ENCODE measurements around the gene MB.

MB gene

GRCh38 chr22:35572556-35572955, 44.6 kb downstream of the MB start:
- no peak for DNase-seq (ENCODE audit: low spot score)

- no peak for DNase-seq (ENCODE audit: low spot score)
These were observed 46.4 kb downstream of the MB start for GRCh38 chr22:35570686-35571194.

- no peak for DNase-seq (ENCODE audit: low spot score)
These were observed 47.2 kb downstream of the MB start for GRCh38 chr22:35569916-35570315.

GRCh38 chr22:35568751-35569739, 48.1 kb downstream of the MB start:
- no peak for DNase-seq (ENCODE audit: low spot score)

- DNase-seq (ENCODE audit: low spot score): no peak
These were observed 49.6 kb downstream of the MB start for GRCh38 chr22:35567351-35568141.

GRCh38 chr22:35564975-35565867, 51.9 kb downstream of the MB start:
- no peak for DNase-seq (ENCODE audit: low spot score)

- DNase-seq (ENCODE audit: low spot score): no peak
These were observed 53.9 kb downstream of the MB start for GRCh38 chr22:35563211-35563610.

- no peak for DNase-seq (ENCODE audit: low spot score)
These were observed 55.2 kb downstream of the MB start for GRCh38 chr22:35561796-35562526.

GRCh38 chr22:35560824-35561223, 56.3 kb downstream of the MB start:
- DNase-seq (ENCODE audit: low spot score): no peak

GRCh38 chr22:35560366-35560765, 56.8 kb downstream of the MB start:
- DNase-seq (ENCODE audit: low spot score): no peak

GRCh38 chr22:35559354-35560005, 57.6 kb downstream of the MB start:
- DNase-seq (ENCODE audit: low spot score): no peak

- no peak for DNase-seq (ENCODE audit: low spot score)
These were observed 58.4 kb downstream of the MB start for GRCh38 chr22:35558719-35559118.

GRCh38 chr22:35558031-35558430, 59.1 kb downstream of the MB start:
- DNase-seq (ENCODE audit: low spot score): no peak
